ENCODE data around the gene ULK4. TPM values are rescaled to one million over a fixed set of nuclear protein-coding genes. Genes with fewer than 3 reads are reported as not detected.

The ULK4 gene
- total and polyA plus RNA-seq, 10 donors, result 2.0 to 33.3 (median 12.9) TPM

DNA sequence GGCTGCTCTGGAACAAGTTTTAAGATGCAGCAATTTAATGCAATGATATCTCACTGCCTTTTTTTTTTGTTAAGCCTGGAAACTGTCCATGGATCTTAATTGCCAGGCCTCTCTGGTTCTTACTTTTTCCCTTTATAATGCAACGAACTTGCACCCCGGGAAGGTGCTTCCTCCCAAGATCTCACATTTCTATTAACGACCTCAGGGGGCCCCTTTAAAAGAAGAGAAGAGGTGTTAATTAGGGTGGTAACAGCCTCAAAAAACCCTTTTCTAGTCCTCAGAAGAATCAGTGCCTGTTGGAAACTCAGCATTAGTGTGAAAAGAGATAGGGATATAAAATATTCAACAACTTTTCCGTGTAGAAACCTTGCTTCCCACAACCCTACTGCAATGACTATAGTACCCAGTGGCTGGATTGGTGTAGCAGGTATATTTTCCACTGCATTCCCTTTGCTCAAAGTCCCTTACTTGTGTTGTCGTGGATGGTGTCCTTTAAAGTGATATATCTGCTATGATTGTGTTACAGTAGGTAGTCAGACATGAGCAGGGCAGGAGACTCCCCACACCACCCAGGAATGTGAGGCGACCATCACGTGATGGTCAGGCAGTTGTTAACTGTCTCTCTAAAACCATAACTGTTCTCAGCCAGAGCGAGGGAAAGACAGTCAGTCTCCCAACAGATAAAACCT, 640.8 kb downstream of the ULK4 start:
- intact Hi-C loops (cut with DNase I; ENCODE audit: low total_unique reads), result no loop called here
- H3K9me3 ChIP-seq, result no peaks in the 10 kb centered on the region
- peaks cover 0 to 8% (median 2%) of the 10 kb centered on the region in 6 donors for H3K4me1 ChIP-seq
- H3K27ac ChIP-seq, result no peak overlapping the region
- no peaks in the 10 kb centered on the region for H3K27me3 ChIP-seq (replicated peaks in 1 of 7)
- DNase-seq, result no peak
- 85 to 92% (median 88%) methylated on average over 8 of the region's 8 CpGs for WGBS, 5 donors
- TF ChIP-seq POLR2AphosphoS5 (IDR thresholded peaks at IDR 0.05) (no peak), POLR2A (IDR thresholded peaks at IDR 0.05) (no peak)
- TF ChIP-seq, protein P1, sequence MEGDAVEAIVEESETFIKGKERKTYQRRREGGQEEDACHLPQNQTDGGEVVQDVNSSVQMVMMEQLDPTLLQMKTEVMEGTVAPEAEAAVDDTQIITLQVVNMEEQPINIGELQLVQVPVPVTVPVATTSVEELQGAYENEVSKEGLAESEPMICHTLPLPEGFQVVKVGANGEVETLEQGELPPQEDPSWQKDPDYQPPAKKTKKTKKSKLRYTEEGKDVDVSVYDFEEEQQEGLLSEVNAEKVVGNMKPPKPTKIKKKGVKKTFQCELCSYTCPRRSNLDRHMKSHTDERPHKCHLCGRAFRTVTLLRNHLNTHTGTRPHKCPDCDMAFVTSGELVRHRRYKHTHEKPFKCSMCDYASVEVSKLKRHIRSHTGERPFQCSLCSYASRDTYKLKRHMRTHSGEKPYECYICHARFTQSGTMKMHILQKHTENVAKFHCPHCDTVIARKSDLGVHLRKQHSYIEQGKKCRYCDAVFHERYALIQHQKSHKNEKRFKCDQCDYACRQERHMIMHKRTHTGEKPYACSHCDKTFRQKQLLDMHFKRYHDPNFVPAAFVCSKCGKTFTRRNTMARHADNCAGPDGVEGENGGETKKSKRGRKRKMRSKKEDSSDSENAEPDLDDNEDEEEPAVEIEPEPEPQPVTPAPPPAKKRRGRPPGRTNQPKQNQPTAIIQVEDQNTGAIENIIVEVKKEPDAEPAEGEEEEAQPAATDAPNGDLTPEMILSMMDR (IDR thresholded peaks at IDR 0.05 in 8 of 11, conservative IDR thresholded peaks at IDR 0.05 in 3 of 11), result no peak
- no peaks in the 10 kb centered on the region for H3K36me3 ChIP-seq
- H3K4me3 ChIP-seq, result no peak overlapping the region

DNA sequence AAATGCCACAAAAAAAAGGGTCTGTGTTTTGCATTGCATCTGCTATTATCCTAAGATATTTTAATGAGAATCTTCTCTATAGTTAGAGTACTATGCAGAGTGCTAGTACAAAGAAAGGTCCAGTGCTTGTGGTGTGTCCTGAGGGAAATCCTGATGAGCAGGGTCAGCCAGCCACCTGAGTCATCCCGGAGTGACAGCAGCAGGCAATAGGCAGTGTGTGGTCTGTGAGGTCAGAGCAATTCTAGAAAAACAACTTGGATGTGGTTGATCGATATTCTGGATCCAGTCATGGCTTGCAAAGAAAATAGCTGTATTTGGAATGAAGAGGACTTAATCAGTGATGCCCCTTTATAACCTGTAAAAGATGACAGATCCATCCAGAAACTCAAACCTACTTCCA, 643.4 kb downstream of the ULK4 start:
- TF ChIP-seq, protein P1 (IDR thresholded peaks at IDR 0.05 in 8 of 11, conservative IDR thresholded peaks at IDR 0.05 in 3 of 11), result no peak
- TF ChIP-seq POLR2AphosphoS5 (IDR thresholded peaks at IDR 0.05) (no peak), POLR2A (IDR thresholded peaks at IDR 0.05) (no peak)
- H3K4me3 ChIP-seq, result no peak overlapping the region
- 85 to 91% (median 88%) methylated on average over 2 of the region's 2 CpGs for WGBS, 5 donors
- no peak overlapping the region for H3K27ac ChIP-seq
- no peaks in the 10 kb centered on the region for H3K36me3 ChIP-seq
- H3K9me3 ChIP-seq, result no peaks in the 10 kb centered on the region
- no peaks in the 10 kb centered on the region for H3K27me3 ChIP-seq (replicated peaks in 1 of 7)
- DNase-seq, result no peak
- H3K4me1 ChIP-seq, result peaks cover 0 to 1% (median 0%) of the 10 kb centered on the region in 6 donors
- intact Hi-C loops (cut with DNase I; ENCODE audit: low total_unique reads), result no loop called here

DNA sequence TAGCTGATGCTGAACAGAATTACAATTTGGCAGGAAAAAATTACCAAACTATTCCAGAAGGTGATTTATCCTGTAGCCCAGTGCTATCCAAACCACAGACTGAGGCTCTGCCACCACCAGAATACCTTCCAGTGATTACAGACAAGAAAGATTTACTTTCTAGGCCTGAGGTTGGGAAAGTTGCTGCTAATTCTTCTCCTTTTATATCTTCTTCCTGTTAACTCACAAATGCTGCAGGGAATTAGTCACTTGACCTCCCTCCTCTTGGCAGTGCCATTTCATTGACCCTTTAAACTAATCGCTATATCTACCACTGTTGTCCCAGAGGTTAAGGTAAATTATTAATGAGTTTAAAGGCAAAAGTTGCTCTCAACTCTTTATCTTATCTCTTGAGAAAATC, 644.2 kb downstream of the ULK4 start:
- DNase-seq, result no peak
- TF ChIP-seq POLR2A (IDR thresholded peaks at IDR 0.05) (no peak), POLR2AphosphoS5 (IDR thresholded peaks at IDR 0.05) (no peak)
- TF ChIP-seq, protein P1 (IDR thresholded peaks at IDR 0.05 in 8 of 11, conservative IDR thresholded peaks at IDR 0.05 in 3 of 11), result no peak
- 71 to 85% (median 76%) methylated on average over 1 of the region's 1 CpG for WGBS, 5 donors
- Histone ChIP-seq H3K9me3 (no peaks in the 10 kb centered on the region), H3K4me3 (no peak overlapping the region), H3K27ac (no peak overlapping the region), H3K27me3 (replicated peaks in 1 of 7) (no peaks in the 10 kb centered on the region), H3K36me3 (no peaks in the 10 kb centered on the region), H3K4me1 (no peaks in the 10 kb centered on the region)
- intact Hi-C loops (cut with DNase I; ENCODE audit: low total_unique reads), result no loop called here

DNA sequence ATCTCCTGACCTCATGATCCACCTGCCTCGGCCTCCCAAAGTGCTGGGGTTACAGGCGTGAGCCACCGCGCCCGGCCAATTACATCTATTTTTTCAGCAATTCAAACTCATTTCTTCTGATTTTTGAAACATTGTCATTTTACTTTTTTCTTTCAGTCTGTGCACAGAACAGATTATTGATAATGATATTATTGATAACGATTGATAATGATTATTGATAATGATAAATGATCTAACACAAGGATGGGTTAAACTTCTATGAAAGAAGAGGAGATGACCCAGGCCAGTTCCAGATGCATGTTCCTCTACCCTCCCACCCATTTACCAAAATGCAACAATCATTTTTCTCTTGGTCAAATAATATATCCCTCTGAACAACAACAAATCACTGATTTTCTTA, 644.6 kb downstream of the ULK4 start:
- Histone ChIP-seq H3K27ac (no peak overlapping the region), H3K27me3 (replicated peaks in 1 of 7) (no peaks in the 10 kb centered on the region), H3K9me3 (no peaks in the 10 kb centered on the region), H3K36me3 (no peaks in the 10 kb centered on the region), H3K4me1 (no peaks in the 10 kb centered on the region), H3K4me3 (no peak overlapping the region)
- intact Hi-C loops (cut with DNase I; ENCODE audit: low total_unique reads), result no loop called here
- no peak for DNase-seq
- 95 to 98% (median 98%) methylated on average over 6 of the region's 6 CpGs for WGBS, 5 donors
- no peak for TF ChIP-seq POLR2A (IDR thresholded peaks at IDR 0.05)
- TF ChIP-seq, protein P1 (IDR thresholded peaks at IDR 0.05 in 8 of 11, conservative IDR thresholded peaks at IDR 0.05 in 3 of 11), result no peak
- no peak for TF ChIP-seq POLR2AphosphoS5 (IDR thresholded peaks at IDR 0.05)

Data from spleen (tissue), 11 donors.